Neural cell (in vitro differentiated cells): Measurements from ENCODE around the gene HSD11B2. TPM values are rescaled to one million over a fixed set of nuclear protein-coding genes. Genes with fewer than 3 reads are reported as not detected.

ENCODE experiments used
- H2AFZ ChIP-seq: fragments of 200-600, 300-800 bp; sonication (generic), shearing (Covaris generic); 2 replicates; pipeline ENCODE4 v1.6.0; 2014; ENCODE audit warnings: low read depth, mild to moderate bottlenecking, antibody characterized with exemption, low read length, moderate library complexity
- H3F3A ChIP-seq: fragments of 200-600 bp; shearing (Covaris generic); 2 replicates; pipeline ENCODE4 v1.6.1; 2016; ENCODE audit warnings: mild to moderate bottlenecking, moderate library complexity, mixed read lengths, antibody characterized with exemption, low read length; ENCODE audit not compliant: insufficient read depth, poor library complexity, severe bottlenecking
- H3K27ac ChIP-seq: fragments of 200-600, 300-800 bp; sonication (generic), shearing (Covaris generic); 2 replicates; pipeline ENCODE4 v1.5.1; 2014; ENCODE audit warnings: mild to moderate bottlenecking, low read length, moderate library complexity
- H3K27me3 ChIP-seq: fragments of 300-800, 200-600 bp; sonication (generic), shearing (Covaris generic); 2 replicates; pipeline ENCODE4 v1.6.0; 2014; ENCODE audit warnings: mild to moderate bottlenecking, low read depth, low read length, moderate library complexity; ENCODE audit not compliant: insufficient read depth
- H3K36me3 ChIP-seq: fragments of 300-800, 200-600 bp; sonication (generic), shearing (Covaris generic); 2 replicates; pipeline ENCODE4 v1.5.1; 2014; ENCODE audit warnings: mild to moderate bottlenecking, antibody characterized with exemption, low read length, moderate library complexity; ENCODE audit not compliant: insufficient read depth
- H3K4me2 ChIP-seq: fragments of 300-800, 200-600 bp; sonication (generic), shearing (Covaris generic); 2 replicates; pipeline ENCODE4 v1.6.0; 2014; ENCODE audit warnings: mild to moderate bottlenecking, low read length
- H3K4me3 ChIP-seq: fragments of 300-800, 200-600 bp; sonication (generic), shearing (Covaris generic); 2 replicates; pipeline ENCODE4 v1.5.1; 2014; ENCODE audit warnings: mild to moderate bottlenecking, low read length, moderate library complexity
- H3K79me2 ChIP-seq: fragments of 200-600 bp; shearing (Covaris generic); replicated peaks from 2 replicates; pipeline ENCODE4 v1.6.0; 2014; ENCODE audit warnings: mild to moderate bottlenecking, low read length, moderate library complexity; ENCODE audit not compliant: insufficient read depth
- H3K9ac ChIP-seq: fragments of 300-800, 200-600 bp; sonication (generic), shearing (Covaris generic); 2 replicates; pipeline ENCODE4 v1.6.1; 2016; ENCODE audit warnings: mild to moderate bottlenecking, low read length, mixed read lengths
- H3K9me2 ChIP-seq: fragments of 200-600 bp; shearing (Covaris generic); 2 replicates; pipeline ENCODE4 v1.6.1; 2016; ENCODE audit warnings: mild to moderate bottlenecking, low read length, mixed read lengths; ENCODE audit not compliant: insufficient read depth
- H3K9me3 ChIP-seq: fragments of 200-600, 300-800 bp; sonication (generic), shearing (Covaris generic); 2 replicates; pipeline ENCODE4 v1.6.1; 2016; ENCODE audit warnings: mild to moderate bottlenecking, mixed run types, low read length, moderate library complexity, mixed read lengths
- H4K20me1 ChIP-seq: fragments of 200-600 bp; shearing (Covaris generic); 2 replicates; pipeline ENCODE4 v1.6.1; 2016; ENCODE audit warnings: mild to moderate bottlenecking, mixed run types; ENCODE audit not compliant: insufficient read depth
- EP300 ChIP-seq: fragments of 450-650 bp; conservative IDR thresholded peaks from 2 replicates; pipeline ENCODE4 v1.6.1; 2014; ENCODE audit warnings: antibody characterized with exemption, mild to moderate bottlenecking, moderate library complexity; ENCODE audit not compliant: poor library complexity, severe bottlenecking
- EZH2 ChIP-seq: fragments of 200-600, 300-800 bp; shearing (Covaris generic), sonication (generic); IDR thresholded peaks from 2 replicates; pipeline ENCODE4 v1.6.1; 2014; ENCODE audit warnings: antibody characterized with exemption, low read length, borderline replicate concordance, mild to moderate bottlenecking; ENCODE audit not compliant: insufficient read depth, poor library complexity, severe bottlenecking
- MXI1 ChIP-seq: fragments of 450-650 bp; conservative IDR thresholded peaks from 2 replicates; pipeline ENCODE4 v1.6.1; 2014; ENCODE audit warnings: antibody characterized with exemption, mild to moderate bottlenecking; ENCODE audit not compliant: poor library complexity, severe bottlenecking
- POLR2AphosphoS5 ChIP-seq: IDR thresholded peaks from 2 replicates; pipeline ENCODE4 v1.6.1; 2012
- RAD21 ChIP-seq: fragments of 450-650 bp; conservative IDR thresholded peaks from 2 replicates; pipeline ENCODE4 v1.6.1; 2014; ENCODE audit warnings: antibody characterized with exemption, mild to moderate bottlenecking, moderate library complexity
- SMC3 ChIP-seq: fragments of 450-650 bp; conservative IDR thresholded peaks from 2 replicates; pipeline ENCODE4 v1.6.1; 2014; ENCODE audit warnings: antibody characterized with exemption, mild to moderate bottlenecking, moderate library complexity; ENCODE audit not compliant: poor library complexity
- TAF1 ChIP-seq: IDR thresholded peaks from 2 replicates; pipeline ENCODE4 v1.6.1; 2012; ENCODE audit warnings: low read depth
- polyA plus RNA-seq: library from polyadenylated mRNA; depleted of rRNA; stranded (reverse); fragments of >200 nt; gene quantifications from 2 replicates; pipeline ENCODE4 v1.2.3, GENCODE V29; 2014
- TF ChIP-seq, protein P1 (sequence below): fragments of 450-650 bp; IDR thresholded peaks from 2 replicates; pipeline ENCODE4 v1.5.1; 2014; ENCODE audit warnings: antibody characterized with exemption, mild to moderate bottlenecking, moderate library complexity; ENCODE audit not compliant: poor library complexity, severe bottlenecking
- TF ChIP-seq, protein P2 (sequence below): IDR thresholded peaks from 2 replicates; pipeline ENCODE4 v1.6.1; 2012; ENCODE audit warnings: borderline replicate concordance

HSD11B2 gene
- polyA plus RNA-seq, 1 donor from 2014 or later, result 0.24 TPM

DNA sequence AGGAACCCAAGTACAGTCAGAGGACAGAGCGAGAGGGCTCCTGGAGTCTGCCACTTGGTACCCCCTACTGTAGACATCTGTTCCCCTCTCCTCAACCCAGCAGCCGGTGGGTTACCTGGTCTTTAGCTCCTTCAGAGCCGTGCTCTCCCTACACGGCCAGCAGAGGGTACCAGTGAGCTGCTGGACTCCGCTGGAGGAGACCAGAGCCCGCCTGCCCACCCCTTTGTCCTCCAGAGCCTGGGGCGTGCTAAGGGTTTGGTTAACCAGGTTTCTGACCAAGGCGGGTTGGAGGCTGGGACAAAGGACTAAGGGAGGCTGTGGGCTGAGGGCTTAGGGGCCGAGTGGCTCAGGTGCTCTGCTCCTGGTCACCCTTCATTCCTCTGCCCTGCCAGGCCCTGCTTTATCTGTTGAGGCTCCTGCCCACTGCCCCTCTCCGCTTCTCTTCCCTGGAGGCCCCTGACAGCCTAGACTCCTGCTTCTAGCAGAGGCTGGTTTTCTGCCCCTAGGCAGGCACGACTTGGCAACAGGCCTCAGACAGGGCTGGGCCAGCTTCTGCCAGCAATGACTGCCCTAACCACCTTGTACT lies 2.7 kb upstream of the HSD11B2 start:
- H3K36me3 ChIP-seq, result no peaks in the 10 kb centered on the region
- H3K79me2 ChIP-seq, result no peaks in the 10 kb centered on the region
- H3K27ac ChIP-seq, result no peak overlapping the region
- peaks cover 40% of the 10 kb centered on the region for H3K27me3 ChIP-seq
- H2AFZ ChIP-seq, result no peak overlapping the region
- no peaks in the 10 kb centered on the region for H4K20me1 ChIP-seq
- no peaks in the 10 kb centered on the region for H3K9me2 ChIP-seq
- H3K4me2 ChIP-seq, result no peak overlapping the region
- no peaks in the 10 kb centered on the region for H3F3A ChIP-seq
- H3K9ac ChIP-seq, result no peak overlapping the region
- H3K9me3 ChIP-seq, result no peaks in the 10 kb centered on the region
- H3K4me3 ChIP-seq, result no peak overlapping the region
- TF ChIP-seq, protein P1, sequence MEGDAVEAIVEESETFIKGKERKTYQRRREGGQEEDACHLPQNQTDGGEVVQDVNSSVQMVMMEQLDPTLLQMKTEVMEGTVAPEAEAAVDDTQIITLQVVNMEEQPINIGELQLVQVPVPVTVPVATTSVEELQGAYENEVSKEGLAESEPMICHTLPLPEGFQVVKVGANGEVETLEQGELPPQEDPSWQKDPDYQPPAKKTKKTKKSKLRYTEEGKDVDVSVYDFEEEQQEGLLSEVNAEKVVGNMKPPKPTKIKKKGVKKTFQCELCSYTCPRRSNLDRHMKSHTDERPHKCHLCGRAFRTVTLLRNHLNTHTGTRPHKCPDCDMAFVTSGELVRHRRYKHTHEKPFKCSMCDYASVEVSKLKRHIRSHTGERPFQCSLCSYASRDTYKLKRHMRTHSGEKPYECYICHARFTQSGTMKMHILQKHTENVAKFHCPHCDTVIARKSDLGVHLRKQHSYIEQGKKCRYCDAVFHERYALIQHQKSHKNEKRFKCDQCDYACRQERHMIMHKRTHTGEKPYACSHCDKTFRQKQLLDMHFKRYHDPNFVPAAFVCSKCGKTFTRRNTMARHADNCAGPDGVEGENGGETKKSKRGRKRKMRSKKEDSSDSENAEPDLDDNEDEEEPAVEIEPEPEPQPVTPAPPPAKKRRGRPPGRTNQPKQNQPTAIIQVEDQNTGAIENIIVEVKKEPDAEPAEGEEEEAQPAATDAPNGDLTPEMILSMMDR, result no peak
- TF ChIP-seq EZH2 (no peak), EP300 (no peak), MXI1 (no peak), SMC3 (no peak), POLR2AphosphoS5 (no peak), RAD21 (no peak), TAF1 (no peak)
- TF ChIP-seq, protein P2, sequence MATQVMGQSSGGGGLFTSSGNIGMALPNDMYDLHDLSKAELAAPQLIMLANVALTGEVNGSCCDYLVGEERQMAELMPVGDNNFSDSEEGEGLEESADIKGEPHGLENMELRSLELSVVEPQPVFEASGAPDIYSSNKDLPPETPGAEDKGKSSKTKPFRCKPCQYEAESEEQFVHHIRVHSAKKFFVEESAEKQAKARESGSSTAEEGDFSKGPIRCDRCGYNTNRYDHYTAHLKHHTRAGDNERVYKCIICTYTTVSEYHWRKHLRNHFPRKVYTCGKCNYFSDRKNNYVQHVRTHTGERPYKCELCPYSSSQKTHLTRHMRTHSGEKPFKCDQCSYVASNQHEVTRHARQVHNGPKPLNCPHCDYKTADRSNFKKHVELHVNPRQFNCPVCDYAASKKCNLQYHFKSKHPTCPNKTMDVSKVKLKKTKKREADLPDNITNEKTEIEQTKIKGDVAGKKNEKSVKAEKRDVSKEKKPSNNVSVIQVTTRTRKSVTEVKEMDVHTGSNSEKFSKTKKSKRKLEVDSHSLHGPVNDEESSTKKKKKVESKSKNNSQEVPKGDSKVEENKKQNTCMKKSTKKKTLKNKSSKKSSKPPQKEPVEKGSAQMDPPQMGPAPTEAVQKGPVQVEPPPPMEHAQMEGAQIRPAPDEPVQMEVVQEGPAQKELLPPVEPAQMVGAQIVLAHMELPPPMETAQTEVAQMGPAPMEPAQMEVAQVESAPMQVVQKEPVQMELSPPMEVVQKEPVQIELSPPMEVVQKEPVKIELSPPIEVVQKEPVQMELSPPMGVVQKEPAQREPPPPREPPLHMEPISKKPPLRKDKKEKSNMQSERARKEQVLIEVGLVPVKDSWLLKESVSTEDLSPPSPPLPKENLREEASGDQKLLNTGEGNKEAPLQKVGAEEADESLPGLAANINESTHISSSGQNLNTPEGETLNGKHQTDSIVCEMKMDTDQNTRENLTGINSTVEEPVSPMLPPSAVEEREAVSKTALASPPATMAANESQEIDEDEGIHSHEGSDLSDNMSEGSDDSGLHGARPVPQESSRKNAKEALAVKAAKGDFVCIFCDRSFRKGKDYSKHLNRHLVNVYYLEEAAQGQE, result no peak

DNA sequence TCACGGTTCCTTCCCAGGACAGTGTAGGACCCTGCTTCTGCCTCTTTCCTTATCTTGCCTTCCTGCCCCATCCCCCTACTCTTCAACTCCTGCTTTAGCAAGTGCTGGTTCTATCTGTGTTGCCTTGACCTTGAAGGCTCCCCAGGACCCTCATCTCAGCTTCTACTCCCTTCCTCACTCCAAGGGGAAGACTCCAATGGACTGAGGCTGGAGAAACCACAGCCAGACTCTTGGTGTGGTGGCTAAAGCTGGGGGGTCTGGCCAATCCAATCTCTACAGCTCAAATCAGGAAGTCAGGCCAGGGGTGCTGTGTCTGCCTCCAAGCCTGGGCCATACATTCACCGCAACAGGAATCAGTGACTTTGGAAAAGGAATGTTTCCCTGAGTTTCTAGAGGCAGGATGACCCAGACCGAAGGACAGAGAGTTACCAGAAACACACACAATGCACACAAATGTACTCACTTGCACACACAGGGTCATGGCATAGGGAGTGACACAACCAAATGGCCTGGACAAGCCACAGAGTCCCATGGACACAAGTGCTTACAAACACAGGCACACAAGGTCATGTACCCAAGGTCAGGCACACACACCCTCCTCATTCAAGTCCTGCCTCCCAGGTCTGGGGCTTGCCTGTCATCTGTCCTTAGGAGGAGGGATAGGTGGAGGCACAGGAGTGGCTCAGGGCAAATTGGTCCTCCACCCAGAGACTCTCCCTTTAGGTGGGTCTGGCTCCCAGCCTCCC lies 1.7 kb upstream of the HSD11B2 start:
- no peaks in the 10 kb centered on the region for H3F3A ChIP-seq
- TF ChIP-seq, protein P2, result no peak
- no peak for TF ChIP-seq RAD21
- no peak for TF ChIP-seq TAF1
- TF ChIP-seq, protein P1, result no peak
- H4K20me1 ChIP-seq, result no peaks in the 10 kb centered on the region
- no peaks in the 10 kb centered on the region for H3K9me3 ChIP-seq
- no peak overlapping the region for H3K4me2 ChIP-seq
- H3K79me2 ChIP-seq, result no peaks in the 10 kb centered on the region
- H2AFZ ChIP-seq, result no peak overlapping the region
- no peak overlapping the region for H3K27ac ChIP-seq
- no peak overlapping the region for H3K9ac ChIP-seq
- no peak overlapping the region for H3K4me3 ChIP-seq
- H3K9me2 ChIP-seq, result no peaks in the 10 kb centered on the region
- no peaks in the 10 kb centered on the region for H3K36me3 ChIP-seq
- H3K27me3 ChIP-seq, result peaks cover 40% of the 10 kb centered on the region
